Islet precursor cell (in vitro differentiated cells): ENCODE data around the gene PIGK.
"Not testable (repeated sequence)": the region's sequence is repeated elsewhere in the genome, so short reads cannot be mapped to it uniquely, and the experiment has no call there.

ENCODE experiments used
- DNase-seq: peaks from one replicate; pipeline ENCODE4 v3.0.0-alpha.2; 2018

PIGK gene

GRCh38 chr1:77188770-77189169, 30.5 kb downstream of the PIGK start:
- no peak for DNase-seq

GRCh38 chr1:77186907-77187306, 32.3 kb downstream of the PIGK start:
- DNase-seq, result not testable (repeated sequence)

- DNase-seq, result no peak
Observed at GRCh38 chr1:77182083-77182482, 37.1 kb downstream of the PIGK start.

- no peak for DNase-seq
Observed at GRCh38 chr1:77179632-77180031, 39.6 kb downstream of the PIGK start.

- DNase-seq, result no peak
Observed at GRCh38 chr1:77175230-77175844, 43.9 kb downstream of the PIGK start.

- no peak for DNase-seq
Observed at GRCh38 chr1:77170687-77171086, 48.5 kb downstream of the PIGK start.

GRCh38 chr1:77168358-77168757, 50.9 kb downstream of the PIGK start:
- no peak for DNase-seq

- no peak for DNase-seq
Observed at GRCh38 chr1:77164434-77164944, 54.7 kb downstream of the PIGK start.

GRCh38 chr1:77159706-77160105, 59.5 kb downstream of the PIGK start:
- DNase-seq, result not testable (repeated sequence)

- DNase-seq, result no peak
Observed at GRCh38 chr1:77156214-77156613, 63.0 kb downstream of the PIGK start.

GRCh38 chr1:77146270-77146669, 73.0 kb downstream of the PIGK start:
- DNase-seq, result peak; percentile 55

GRCh38 chr1:77143529-77144121, 75.6 kb downstream of the PIGK start:
- DNase-seq, result no peak

- no peak for DNase-seq
Observed at GRCh38 chr1:77139389-77139788, 79.8 kb downstream of the PIGK start.

- no peak for DNase-seq
Observed at GRCh38 chr1:77134359-77134758, 84.9 kb downstream of the PIGK start.

GRCh38 chr1:77133731-77134358, 85.4 kb downstream of the PIGK start:
- DNase-seq, result no peak

- peak; percentile 54 for DNase-seq
Observed at GRCh38 chr1:77126307-77126706, 92.9 kb downstream of the PIGK start.

GRCh38 chr1:77121503-77121902, 97.7 kb downstream of the PIGK start:
- no peak for DNase-seq

- DNase-seq, result no peak
Observed at GRCh38 chr1:77120950-77121349, 98.3 kb downstream of the PIGK start.

- DNase-seq, result no peak
Observed at GRCh38 chr1:77118712-77119111, 100.5 kb downstream of the PIGK start.

- no peak for DNase-seq
Observed at GRCh38 chr1:77104672-77105071, 114.6 kb downstream of the PIGK start.

- no peak for DNase-seq
Observed at GRCh38 chr1:77103486-77103885, 115.7 kb downstream of the PIGK start.

GRCh38 chr1:77100875-77101274, 118.4 kb downstream of the PIGK start:
- no peak for DNase-seq

- no peak for DNase-seq
Observed at GRCh38 chr1:77096496-77097255, 122.6 kb downstream of the PIGK start.

GRCh38 chr1:77095236-77095635, 124.0 kb downstream of the PIGK start:
- DNase-seq, result no peak
